H1 (cell line): ENCODE data around the gene EMC1. TPM values are rescaled to one million over a fixed set of nuclear protein-coding genes. Genes with fewer than 3 reads are reported as not detected.

ENCODE experiments used
- CTCF ChIA-PET: fragments of 300-600 bp; sonication (Branson Sonifier 250); formaldehyde crosslinking; loops from one replicate; lab custom pipeline; 2021; ENCODE audit not compliant: partially characterized antibody; lab: Charles Lee
- POLR2A ChIA-PET: fragments of 300-600 bp; sonication (Branson Sonifier 250); formaldehyde crosslinking; loops from one replicate; lab custom pipeline; 2021; ENCODE audit warnings: inconsistent platforms; ENCODE audit not compliant: partially characterized antibody; lab: Charles Lee
- DNase-seq, 2 experiments: peaks; one replicate each; pipeline versions ENCODE4 v3.0.0 to v3.0.0-alpha.2; 2010 to 2022; ENCODE audit warnings: low spot score in 2 of 2, low read depth in 1 of 2, mixed read lengths in 1 of 2
- FAIRE-seq: peaks from 2 replicates; lab custom pipeline; 2011; peaks lifted over from hg19 to GRCh38; lab: Jason Lieb, UNC
- H2AFZ ChIP-seq: 2 replicates; pipeline ENCODE4 v1.8.1; 2012; ENCODE audit warnings: low read length, inconsistent platforms
- H2AK5ac ChIP-seq: 2 replicates; pipeline ENCODE4 v1.6.1; 2013; ENCODE audit warnings: low read depth, low read length
- H2BK120ac ChIP-seq: replicated peaks from 2 replicates; pipeline ENCODE3; 2013; ENCODE audit warnings: low read depth, low read length, inconsistent platforms
- H2BK12ac ChIP-seq: 2 replicates; pipeline ENCODE4 v1.6.1; 2013; ENCODE audit warnings: low read depth, low read length
- H2BK15ac ChIP-seq: 2 replicates; pipeline ENCODE4 v1.6.1; 2013; ENCODE audit warnings: low read length
- H2BK20ac ChIP-seq: 2 replicates; pipeline ENCODE4 v1.6.1; 2013; ENCODE audit warnings: low read length
- H2BK5ac ChIP-seq: 2 replicates; pipeline ENCODE4 v1.6.1; 2013; ENCODE audit warnings: low read depth, low read length
- H3K14ac ChIP-seq: 2 replicates; pipeline ENCODE4 v1.6.1; 2013; ENCODE audit warnings: inconsistent platforms; ENCODE audit not compliant: insufficient read length
- H3K18ac ChIP-seq: 2 replicates; pipeline ENCODE4 v1.6.1; 2013; ENCODE audit warnings: low read length; ENCODE audit errors: extremely low read depth
- H3K23ac ChIP-seq: 2 replicates; pipeline ENCODE4 v1.6.1; 2013; ENCODE audit warnings: inconsistent platforms; ENCODE audit not compliant: insufficient read length
- H3K23me2 ChIP-seq: 2 replicates; pipeline ENCODE4 v1.6.1; 2013; ENCODE audit warnings: low read depth, low read length
- H3K27ac ChIP-seq: 2 replicates; pipeline ENCODE4 v1.6.1; 2011; ENCODE audit warnings: low read depth, low read length, inconsistent platforms
- H3K27me3 ChIP-seq, 4 experiments: replicated peaks in 1 of 4; 1 replicate in 1 of 4; 2 replicates in 3 of 4; pipeline versions ENCODE4 v1.6.1 to v1.8.1; 2011 to 2013; ENCODE audit warnings: low read length in 3 of 4, mild to moderate bottlenecking in 3 of 4, inconsistent platforms in 2 of 4, mixed read lengths in 2 of 4, moderate library complexity in 1 of 4; ENCODE audit not compliant: control insufficient read depth in 3 of 4, insufficient read depth in 3 of 4; ENCODE audit errors: extremely low read depth in 1 of 4
- H3K36me3 ChIP-seq, 4 experiments: 2 replicates each; pipeline versions ENCODE4 v1.6.1 to v1.8.1; 2011 to 2013; ENCODE audit warnings: mild to moderate bottlenecking in 4 of 4, low read length in 3 of 4, moderate library complexity in 2 of 4, control low read depth in 1 of 4, inconsistent platforms in 1 of 4; ENCODE audit not compliant: insufficient read depth in 4 of 4, control insufficient read depth in 2 of 4
- H3K4ac ChIP-seq: replicated peaks from 2 replicates; pipeline ENCODE3; 2013; ENCODE audit warnings: low read length, low read depth, mixed read lengths, inconsistent platforms; ENCODE audit not compliant: insufficient read length
- H3K4me1 ChIP-seq, 4 experiments: replicated peaks in 1 of 4; 1 replicate in 1 of 4; 2 replicates in 3 of 4; pipeline versions ENCODE4 v1.6.1 to v1.8.1; 2011 to 2013; ENCODE audit warnings: low read length in 3 of 4, inconsistent platforms in 2 of 4, mixed read lengths in 1 of 4; ENCODE audit not compliant: insufficient read depth in 4 of 4, control insufficient read depth in 3 of 4
- H3K4me2 ChIP-seq, 2 experiments: 2 replicates each; pipeline versions ENCODE4 v1.6.1 to v1.8.1; 2011 to 2013; ENCODE audit warnings: low read depth in 2 of 2, low read length in 2 of 2, control low read depth in 1 of 2, inconsistent platforms in 1 of 2, mild to moderate bottlenecking in 1 of 2; ENCODE audit not compliant: insufficient read depth in 1 of 2
- H3K4me3 ChIP-seq, 4 experiments: fragments of 200-600, 300-600 bp in 1 of 4; sonication (generic), shearing (Covaris generic), sonication (Bioruptor Twin) in 1 of 4; 2 replicates each; pipeline versions ENCODE4 v1.5.1 to v1.8.1; 2011 to 2016; ENCODE audit warnings: low read length in 4 of 4, low read depth in 3 of 4, control low read depth in 2 of 4, inconsistent platforms in 2 of 4, mild to moderate bottlenecking in 2 of 4, mixed read lengths in 1 of 4, moderate library complexity in 1 of 4; ENCODE audit not compliant: insufficient read depth in 2 of 4; ENCODE audit errors: extremely low read depth in 1 of 4
- H3K56ac ChIP-seq: replicated peaks from 2 replicates; pipeline ENCODE3; 2013; ENCODE audit warnings: low read depth, mild to moderate bottlenecking, mixed read lengths, low read length, inconsistent platforms; ENCODE audit not compliant: insufficient read length
- H3K79me1 ChIP-seq: 2 replicates; pipeline ENCODE4 v1.6.1; 2013; ENCODE audit warnings: low read depth, low read length, control low read depth
- H3K79me2 ChIP-seq, 2 experiments: 2 replicates each; pipeline versions ENCODE4 v1.6.1 to v1.8.1; 2012 to 2013; ENCODE audit warnings: low read length in 2 of 2, mild to moderate bottlenecking in 2 of 2, inconsistent platforms in 1 of 2; ENCODE audit not compliant: insufficient read depth in 2 of 2, control insufficient read depth in 1 of 2
- H3K9ac ChIP-seq, 4 experiments: replicated peaks in 1 of 4; 1 replicate in 1 of 4; 2 replicates in 3 of 4; pipeline versions ENCODE4 v1.6.1 to v1.8.1; 2011 to 2013; ENCODE audit warnings: low read depth in 3 of 4, low read length in 3 of 4, control low read depth in 2 of 4, mild to moderate bottlenecking in 2 of 4, moderate library complexity in 2 of 4, inconsistent platforms in 1 of 4; ENCODE audit errors: extremely low read depth in 1 of 4
- H3K9me3 ChIP-seq, 2 experiments: 2 replicates each; pipeline versions ENCODE4 v1.6.1 to v1.8.1; 2012 to 2013; ENCODE audit warnings: mild to moderate bottlenecking in 2 of 2, moderate library complexity in 2 of 2, control low read depth in 1 of 2, inconsistent platforms in 1 of 2, low read depth in 1 of 2, low read length in 1 of 2, mixed read lengths in 1 of 2; ENCODE audit not compliant: insufficient read depth in 2 of 2
- H4K20me1 ChIP-seq, 2 experiments: replicated peaks in 1 of 2; 2 replicates each; pipeline versions ENCODE3 to v1.8.1; 2011 to 2013; ENCODE audit warnings: inconsistent platforms in 2 of 2, low read length in 2 of 2, mild to moderate bottlenecking in 1 of 2; ENCODE audit not compliant: insufficient read depth in 2 of 2, control insufficient read depth in 1 of 2
- H4K5ac ChIP-seq: 2 replicates; pipeline ENCODE4 v1.6.1; 2013; ENCODE audit warnings: low read length, low read depth, mixed read lengths, inconsistent platforms; ENCODE audit not compliant: insufficient read length
- H4K8ac ChIP-seq: 2 replicates; pipeline ENCODE4 v1.8.0; 2013; ENCODE audit warnings: mild to moderate bottlenecking, moderate library complexity, low read length, inconsistent platforms; ENCODE audit not compliant: insufficient read depth; ENCODE audit errors: extremely low read depth
- H4K91ac ChIP-seq: replicated peaks from 2 replicates; pipeline ENCODE3; 2013; ENCODE audit warnings: low read length, mixed read lengths, inconsistent platforms; ENCODE audit not compliant: insufficient read length
- EZH2 ChIP-seq: fragments of 200-600 bp; sonication (generic); IDR thresholded peaks from 2 replicates; pipeline ENCODE4 v1.7.1; 2012; ENCODE audit warnings: low read depth, mild to moderate bottlenecking, moderate library complexity, low read length, inconsistent platforms; ENCODE audit not compliant: severe bottlenecking
- POLR2AphosphoS5 ChIP-seq: IDR thresholded peaks from 2 replicates; pipeline ENCODE4 v1.6.1; 2011; ENCODE audit warnings: low read depth, low read length
- WGBS, 2 experiments: shearing (Covaris generic) in 1 of 2; methylation state at CpG; one replicate each; pipeline versions ENCODE4 v1.1.6 to v1.1.7; 2013 to 2015; ENCODE audit warnings: low lambda C conversion rate in 2 of 2, mixed read lengths in 2 of 2, inconsistent platforms in 1 of 2, low coverage in 1 of 2, missing lambda C conversion rate in 1 of 2; ENCODE audit not compliant: insufficient replicate concordance in 2 of 2, insufficient coverage in 1 of 2, insufficient read length in 1 of 2; ENCODE audit errors: extremely low coverage in 1 of 2, missing lambda C conversion rate in 1 of 2; 5-methylcytosine and 5-hydroxymethylcytosine counted together
- polyA plus RNA-seq, 7 experiments: library from polyadenylated mRNA; depleted of rRNA in 3 of 7; stranded (reverse) in 5 of 7; unstranded in 2 of 7; fragments of >200 nt in 5 of 7; fragments of 200-250 nt in 2 of 7; gene quantifications; 1 replicate in 5 of 7; 2 replicates in 1 of 7; 4 replicates in 1 of 7; pipeline versions ENCODE4 v1.2.1 to v1.2.3, GENCODE V29; 2011 to 2013; ENCODE audit warnings: missing spikeins in 2 of 7, mixed read lengths in 2 of 7
- total RNA-seq: library from RNA; stranded (reverse); fragmentation: NEBNext Ultra II Directional; extraction: Animal tissue kit (Norgen Biotek cat#: 25700); gene quantifications from 2 replicates; pipeline ENCODE4 v1.2.1, GENCODE V29; 2021

Gene EMC1
- total and polyA plus RNA-seq, 2 of the 8 experiments (the other 6 are each of a cell fraction or from before 2014, with no cell fraction given) = 51.0 to 53.5 TPM

- no peak overlapping the region for H3K56ac ChIP-seq
- no peak overlapping the region for H3K18ac ChIP-seq
- H3K79me2 ChIP-seq = no peaks in the 10 kb centered on the region
- no peak overlapping the region for H3K4ac ChIP-seq
- no peaks in the 10 kb centered on the region for H3K23me2 ChIP-seq
- H3K79me1 ChIP-seq = peaks cover 5% of the 10 kb centered on the region; the same call in 1 of the 2 replicates
- FAIRE-seq (no peak), DNase-seq (no peak)
- no peak overlapping the region for H2AFZ ChIP-seq
- CTCF ChIA-PET = interaction anchor here (1.1 kb wide), 1 partner anchor 398 kb away, joined by 3 read pairs; no protein-coding TSS in a partner anchor
- H4K8ac ChIP-seq = no peak overlapping the region
- H3K27me3 ChIP-seq = no peaks in the 10 kb centered on the region
- H2BK12ac ChIP-seq = no peak overlapping the region
- no peaks in the 10 kb centered on the region for H3K9me3 ChIP-seq
- no peak overlapping the region for H3K27ac ChIP-seq
- no peak overlapping the region for H2BK20ac ChIP-seq
- TF ChIP-seq POLR2AphosphoS5 = peak; percentile 50; the same call in 1 of the 2 replicates
- no peak for TF ChIP-seq EZH2
- H4K20me1 ChIP-seq = peaks cover 4 to 11% of the 10 kb centered on the region in 2 experiments
- H3K4me2 ChIP-seq = no peak overlapping the region
- peaks cover 22 to 34% (median 33%) of the 10 kb centered on the region in 4 experiments for H3K36me3 ChIP-seq
- WGBS, 2 experiments = 88% methylated on average over 5 of the region's 5 CpGs; no CpG with 5 or more reads in 1 of the 2 experiments
- no peak overlapping the region for H3K23ac ChIP-seq
- no peak overlapping the region for H2BK5ac ChIP-seq
- H3K14ac ChIP-seq = no peak overlapping the region
- H3K4me3 ChIP-seq = no peak overlapping the region
- no peak overlapping the region for H2BK15ac ChIP-seq
- no peaks in the 10 kb centered on the region for H3K4me1 ChIP-seq
- H2BK120ac ChIP-seq = no peak overlapping the region
- H2AK5ac ChIP-seq = no peak overlapping the region
- no peak overlapping the region for H4K5ac ChIP-seq
- POLR2A ChIA-PET = interaction anchor here (0.6 to 7.5 kb wide), 6 partner anchors 9 to 340 kb away, joined by 3 to 83 read pairs (median 4); partner anchors contain the start of genes AKR7A3, EMC1 and MRTO4
- H3K9ac ChIP-seq = no peak overlapping the region
- H4K91ac ChIP-seq = no peak overlapping the region
Measured at GRCh38 chr1:19262047-19262446, 10.7 kb upstream of the EMC1 start.
